Tibial artery (tissue), 4 donors: Measurements from ENCODE around the gene SPINK4.

Experiments used
- DNase-seq, 2 donors: peaks; one replicate each; pipeline ENCODE4 v3.0.0-alpha.2; 2019
- H3K27ac ChIP-seq, 2 donors: fragments of 200-600 bp; sonication (generic) in 1 of 2; 1 replicate in 1 of 2; 2 replicates in 1 of 2; pipeline ENCODE4 v1.5.1; 2018 to 2019; ENCODE audit warnings: mild to moderate bottlenecking in 1 of 2
- H3K27me3 ChIP-seq, 2 donors: fragments of 200-600 bp; sonication (generic) in 1 of 2; one replicate each; pipeline versions ENCODE4 v1.5.1 to v1.6.0; 2016 to 2019
- H3K36me3 ChIP-seq, 3 donors: fragments of 200-600 bp; sonication (generic) in 2 of 3; one replicate each; pipeline ENCODE4 v1.5.1; 2016 to 2019; ENCODE audit warnings: mild to moderate bottlenecking in 2 of 3
- H3K4me1 ChIP-seq, 4 donors: fragments of 200-600 bp; sonication (generic) in 2 of 4; 1 replicate in 3 of 4; 2 replicates in 1 of 4; pipeline ENCODE4 v1.5.1; 2016 to 2019
- H3K4me3 ChIP-seq, 2 donors: fragments of 200-600 bp; sonication (generic) in 1 of 2; 1 replicate in 1 of 2; 2 replicates in 1 of 2; pipeline ENCODE4 v1.5.1; 2018 to 2019; ENCODE audit warnings: mild to moderate bottlenecking in 2 of 2
- H3K9me3 ChIP-seq, 3 donors: fragments of 200-600 bp; sonication (generic) in 1 of 3; one replicate each; pipeline ENCODE4 v1.5.1; 2016 to 2019
- CTCF ChIP-seq, 2 experiments: fragments of 200-600 bp in 1 of 2; fragments of 450-650 bp in 1 of 2; IDR thresholded peaks; one replicate each; pipeline ENCODE4 v1.5.1; 2017 to 2019; ENCODE audit warnings: antibody characterized with exemption in 2 of 2, mild to moderate bottlenecking in 1 of 2, moderate library complexity in 1 of 2
- intact Hi-C: fragments of 100-400 bp; cut with DNase I; formaldehyde crosslinking; loops from one replicate; pipeline ENCODE4 v1.15.0; 2023; ENCODE audit warnings: low total_unique reads

Gene SPINK4

DNA sequence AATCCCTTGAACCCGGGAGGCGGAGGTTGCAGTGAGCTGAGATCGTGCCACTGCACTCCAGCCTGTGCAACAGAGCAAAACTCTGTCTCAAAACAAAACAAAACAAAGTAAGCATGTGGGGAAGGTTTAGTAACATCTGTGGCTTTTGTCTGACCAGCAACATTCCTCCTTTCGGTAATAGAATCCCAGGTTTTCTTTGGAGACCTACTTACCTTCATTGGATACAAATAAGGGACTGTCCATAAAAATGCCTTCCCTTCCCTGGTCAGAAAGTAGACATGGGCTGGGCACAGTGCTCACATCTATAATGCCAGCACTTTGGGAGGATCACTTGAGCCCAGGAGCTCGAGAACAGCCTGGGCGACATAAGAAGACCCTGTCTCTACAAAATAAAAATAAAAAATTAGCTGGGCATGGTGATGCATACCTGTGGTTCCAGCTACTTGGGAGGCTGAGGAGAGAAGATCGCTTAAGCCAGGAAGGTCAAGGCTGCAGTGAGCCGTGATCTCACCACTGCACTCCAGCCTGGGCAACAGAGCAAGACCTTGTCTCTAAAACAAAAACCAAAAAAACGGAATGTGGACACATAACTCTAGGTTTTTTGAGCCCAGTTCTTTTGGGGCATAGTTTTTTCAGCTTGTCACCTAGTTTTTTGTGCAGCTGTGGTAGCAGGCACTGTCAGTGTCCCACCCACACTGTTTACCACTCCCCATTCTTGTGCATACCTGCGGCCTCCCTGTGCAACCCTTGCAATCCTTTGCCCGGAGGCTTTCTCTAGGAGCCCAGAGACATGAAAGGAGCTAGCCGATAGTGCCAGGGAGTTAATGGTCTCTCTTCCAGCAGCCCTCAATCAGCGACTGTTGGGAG lies 9.0 kb upstream of the SPINK4 start:
- Histone ChIP-seq H3K27me3 (peaks cover 0 to 3% of the 10 kb centered on the region in 2 donors), H3K36me3 (no peaks in the 10 kb centered on the region), H3K4me1 (peaks cover 0 to 6% (median 0%) of the 10 kb centered on the region in 4 donors), H3K27ac (no peak overlapping the region), H3K4me3 (no peak overlapping the region), H3K9me3 (no peaks in the 10 kb centered on the region)
- TF ChIP-seq CTCF (IDR thresholded peaks at IDR 0.05), result no peak
- intact Hi-C loops, result no loop called here
- DNase-seq, result no peak

DNA sequence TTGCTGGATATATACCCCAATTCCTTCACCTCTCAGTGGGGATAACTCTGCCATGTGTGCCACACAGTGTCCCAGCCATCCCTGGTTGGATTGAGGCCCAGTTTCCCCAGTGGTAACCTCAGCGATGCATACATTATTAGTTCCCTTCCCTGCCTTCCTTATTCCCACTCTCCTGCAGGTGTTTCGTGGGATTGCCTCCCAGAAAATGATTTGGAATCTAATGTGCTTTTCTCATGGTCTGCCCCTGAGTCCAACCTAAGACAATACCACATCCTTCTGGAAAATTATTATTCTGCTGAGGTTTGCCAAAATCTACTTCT lies 8.4 kb upstream of the SPINK4 start:
- Histone ChIP-seq H3K4me1 (peaks cover 0 to 6% (median 0%) of the 10 kb centered on the region in 4 donors), H3K36me3 (no peaks in the 10 kb centered on the region), H3K4me3 (no peak overlapping the region), H3K27me3 (peaks cover 0 to 9% of the 10 kb centered on the region in 2 donors), H3K27ac (no peak overlapping the region), H3K9me3 (no peaks in the 10 kb centered on the region)
- no peak for TF ChIP-seq CTCF (IDR thresholded peaks at IDR 0.05)
- intact Hi-C loops, result no loop called here
- no peak for DNase-seq

DNA sequence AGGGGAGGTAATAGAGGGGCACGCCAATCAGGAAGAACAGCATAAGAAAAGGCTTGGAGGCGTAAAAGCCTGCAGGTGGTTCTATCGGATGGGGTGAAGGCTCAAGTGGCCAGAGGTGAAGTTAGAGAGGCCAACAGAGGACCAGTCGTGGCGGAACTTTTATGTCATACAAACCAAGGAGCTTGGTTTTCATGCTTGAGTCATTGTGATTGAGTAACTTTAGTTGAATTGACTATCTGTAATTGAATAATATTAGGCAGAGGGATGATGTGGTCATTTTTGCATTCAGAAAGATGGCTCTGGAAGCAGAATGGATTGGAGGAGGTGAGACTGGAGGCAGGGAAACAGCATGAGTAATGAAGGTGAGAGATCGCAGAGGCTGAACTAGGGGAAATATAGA lies 7.2 kb upstream of the SPINK4 start:
- Histone ChIP-seq H3K36me3 (no peaks in the 10 kb centered on the region), H3K4me1 (peaks cover 0 to 6% (median 0%) of the 10 kb centered on the region in 4 donors), H3K27me3 (peaks cover 0 to 11% of the 10 kb centered on the region in 2 donors), H3K27ac (no peak overlapping the region), H3K4me3 (no peak overlapping the region), H3K9me3 (no peaks in the 10 kb centered on the region)
- TF ChIP-seq CTCF (IDR thresholded peaks at IDR 0.05), result no peak
- intact Hi-C loops, result no loop called here
- no peak for DNase-seq

GRCh38 chr9:33233626-33234342 lies 6.2 kb upstream of the SPINK4 start:
- Histone ChIP-seq H3K36me3 (no peaks in the 10 kb centered on the region), H3K27me3 (peaks cover 0 to 11% of the 10 kb centered on the region in 2 donors), H3K4me1 (peaks cover 0 to 6% (median 0%) of the 10 kb centered on the region in 4 donors), H3K9me3 (no peaks in the 10 kb centered on the region), H3K4me3 (no peak overlapping the region), H3K27ac (no peak overlapping the region)
- TF ChIP-seq CTCF (IDR thresholded peaks at IDR 0.05), result no peak
- peak in 1 of 2 donors; percentile 61 for DNase-seq
- intact Hi-C loops, result no loop called here

DNA sequence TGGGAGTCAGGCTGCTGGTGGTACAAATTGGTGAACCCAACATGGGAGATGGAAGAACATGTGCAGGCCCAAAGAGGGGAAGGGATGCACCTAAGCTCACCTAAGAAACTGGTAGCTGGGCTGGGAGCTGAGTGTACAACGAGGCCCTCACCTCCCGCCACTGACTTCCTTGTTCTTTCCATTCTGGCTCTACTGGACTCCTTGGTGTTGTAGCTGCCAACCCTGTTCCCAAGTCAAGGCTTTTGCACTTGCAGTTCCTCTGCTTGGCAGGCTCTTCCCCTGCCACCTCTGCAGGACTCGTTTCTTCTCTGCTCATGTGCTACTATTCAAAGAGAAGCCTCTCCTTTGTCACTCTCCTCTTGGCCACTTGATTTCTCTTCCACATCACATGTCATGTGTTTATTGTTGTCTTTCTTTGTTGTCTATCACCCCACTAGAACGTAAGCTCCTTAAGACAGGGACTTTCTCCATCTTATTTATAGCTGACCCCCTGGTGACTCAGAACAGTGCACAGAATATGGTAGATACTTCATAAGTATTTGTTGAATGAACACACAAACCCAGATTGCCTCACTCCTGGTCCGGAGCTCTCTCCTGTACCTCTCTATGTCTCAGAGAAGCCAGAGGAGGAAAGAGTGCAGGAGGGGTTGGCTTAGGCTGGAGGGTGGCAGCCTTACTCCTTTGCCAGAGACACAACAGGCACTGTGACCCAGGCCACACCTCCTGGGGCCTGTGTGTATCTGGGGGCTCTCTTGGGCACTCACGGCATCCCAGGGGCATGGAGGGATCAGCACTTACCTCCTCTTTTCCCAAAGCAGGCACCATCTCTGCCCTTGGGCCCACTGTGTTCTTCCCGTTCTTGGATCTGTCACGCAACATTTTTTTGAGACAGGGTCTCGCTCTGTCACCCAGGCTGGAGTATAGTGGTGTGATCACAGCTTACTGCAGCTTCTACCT lies 5.2 kb upstream of the SPINK4 start:
- H3K27ac ChIP-seq, result no peak overlapping the region
- H3K27me3 ChIP-seq, result peaks cover 0 to 11% of the 10 kb centered on the region in 2 donors
- DNase-seq, result peak in 1 of 2 donors; percentile 20
- intact Hi-C loops, result no loop called here
- TF ChIP-seq CTCF (IDR thresholded peaks at IDR 0.05), result no peak
- no peak overlapping the region for H3K4me3 ChIP-seq
- H3K36me3 ChIP-seq, result no peaks in the 10 kb centered on the region
- no peaks in the 10 kb centered on the region for H3K9me3 ChIP-seq
- H3K4me1 ChIP-seq, result peaks cover 0 to 6% (median 0%) of the 10 kb centered on the region in 4 donors
